Measurements from ENCODE around the gene ZNF582.

ZNF582 gene

GRCh38 chr19:56393119-56394012 lies at the start of gene ZNF582:
ZNF582 (minus strand) TSS chr19:56393534; CDS start chr19:56391752, 1,782 bp downstream.
- Mint-ChIP-seq H3K4me1 (ENCODE audit: low read depth) (peaks cover 15% of the 10 kb centered on the region), H3K4me3 (peak within 1 kb of the TSS; percentile 87), H3K9me3 (peaks cover 55% of the 10 kb centered on the region), H3K27ac (peak within 1 kb of the TSS; percentile 94), H3K27me3 (no peaks in the 10 kb centered on the region), H3K36me3 (ENCODE audit: low read depth) (peaks cover 75% of the 10 kb centered on the region)

- H3K27me3 Mint-ChIP-seq: no peaks in the 10 kb centered on the region
- H3K4me1 Mint-ChIP-seq (ENCODE audit: low read depth): no peaks in the 10 kb centered on the region
- no peak overlapping the region for H3K4me3 Mint-ChIP-seq
- no peak overlapping the region for H3K27ac Mint-ChIP-seq
- peaks cover 46% of the 10 kb centered on the region for H3K36me3 Mint-ChIP-seq (ENCODE audit: low read depth)
- H3K9me3 Mint-ChIP-seq: peaks cover 61% of the 10 kb centered on the region
These were observed 48.0 kb upstream of the ZNF582 start for GRCh38 chr19:56441206-56441792.

- Mint-ChIP-seq H3K27me3 (no peaks in the 10 kb centered on the region), H3K36me3 (ENCODE audit: low read depth) (peaks cover 80% of the 10 kb centered on the region), H3K4me1 (ENCODE audit: low read depth) (no peaks in the 10 kb centered on the region), H3K4me3 (no peak overlapping the region), H3K9me3 (peaks cover 75% of the 10 kb centered on the region), H3K27ac (no peak overlapping the region)
These were observed 30.6 kb upstream of the ZNF582 start for GRCh38 chr19:56423985-56424353.

GRCh38 chr19:56423276-56423984 lies 30.1 kb upstream of the ZNF582 start:
- H3K27me3 Mint-ChIP-seq: no peaks in the 10 kb centered on the region
- no peak overlapping the region for H3K27ac Mint-ChIP-seq
- H3K9me3 Mint-ChIP-seq: peaks cover 78% of the 10 kb centered on the region
- peaks cover 86% of the 10 kb centered on the region for H3K36me3 Mint-ChIP-seq (ENCODE audit: low read depth)
- H3K4me1 Mint-ChIP-seq (ENCODE audit: low read depth): no peaks in the 10 kb centered on the region
- no peak overlapping the region for H3K4me3 Mint-ChIP-seq

- Mint-ChIP-seq H3K9me3 (peaks cover 59% of the 10 kb centered on the region), H3K36me3 (ENCODE audit: low read depth) (peaks cover 80% of the 10 kb centered on the region), H3K4me1 (ENCODE audit: low read depth) (peaks cover 31% of the 10 kb centered on the region), H3K4me3 (peak overlapping the region; percentile 87), H3K27ac (peak overlapping the region; percentile 87), H3K27me3 (no peaks in the 10 kb centered on the region)
These were observed 11.7 kb upstream of the ZNF582 start for GRCh38 chr19:56405062-56405461.

- Mint-ChIP-seq H3K4me3 (peak overlapping the region; percentile 87), H3K4me1 (ENCODE audit: low read depth) (peaks cover 31% of the 10 kb centered on the region), H3K36me3 (ENCODE audit: low read depth) (peaks cover 77% of the 10 kb centered on the region), H3K9me3 (peaks cover 56% of the 10 kb centered on the region), H3K27ac (peak overlapping the region; percentile 87), H3K27me3 (no peaks in the 10 kb centered on the region)
These were observed 11.3 kb upstream of the ZNF582 start for GRCh38 chr19:56404705-56405056.

- Mint-ChIP-seq H3K9me3 (peaks cover 61% of the 10 kb centered on the region), H3K27me3 (no peaks in the 10 kb centered on the region), H3K4me3 (peak within 1 kb of the TSS; percentile 87), H3K36me3 (ENCODE audit: low read depth) (peaks cover 77% of the 10 kb centered on the region), H3K27ac (peak within 1 kb of the TSS; percentile 87), H3K4me1 (ENCODE audit: low read depth) (peaks cover 31% of the 10 kb centered on the region)
These were observed 10.7 kb upstream of the ZNF582 start, which contains the start of gene ZNF583 for GRCh38 chr19:56403764-56404704. ZNF583 (plus strand) TSS chr19:56404332; CDS start chr19:56407115, 2,783 bp downstream.

- peak overlapping the region; percentile 87 for H3K4me3 Mint-ChIP-seq
- peaks cover 31% of the 10 kb centered on the region for H3K4me1 Mint-ChIP-seq (ENCODE audit: low read depth)
- H3K27me3 Mint-ChIP-seq: no peaks in the 10 kb centered on the region
- peaks cover 61% of the 10 kb centered on the region for H3K9me3 Mint-ChIP-seq
- peak overlapping the region; percentile 87 for H3K27ac Mint-ChIP-seq
- H3K36me3 Mint-ChIP-seq (ENCODE audit: low read depth): peaks cover 77% of the 10 kb centered on the region
These were observed 9.9 kb upstream of the ZNF582 start for GRCh38 chr19:56403261-56403660.

- Mint-ChIP-seq H3K4me1 (ENCODE audit: low read depth) (peaks cover 28% of the 10 kb centered on the region), H3K27me3 (no peaks in the 10 kb centered on the region), H3K4me3 (no peak overlapping the region), H3K9me3 (peaks cover 61% of the 10 kb centered on the region), H3K27ac (no peak overlapping the region), H3K36me3 (ENCODE audit: low read depth) (peaks cover 72% of the 10 kb centered on the region)
These were observed 7.2 kb upstream of the ZNF582 start for GRCh38 chr19:56400485-56400884.

GRCh38 chr19:56398809-56399208 lies 5.5 kb upstream of the ZNF582 start:
- Mint-ChIP-seq H3K27ac (no peak overlapping the region), H3K36me3 (ENCODE audit: low read depth) (peaks cover 74% of the 10 kb centered on the region), H3K4me1 (ENCODE audit: low read depth) (peaks cover 20% of the 10 kb centered on the region), H3K27me3 (no peaks in the 10 kb centered on the region), H3K9me3 (peaks cover 57% of the 10 kb centered on the region), H3K4me3 (no peak overlapping the region)

- Mint-ChIP-seq H3K4me1 (ENCODE audit: low read depth) (peaks cover 4% of the 10 kb centered on the region), H3K4me3 (no peak overlapping the region), H3K27me3 (no peaks in the 10 kb centered on the region), H3K9me3 (peaks cover 42% of the 10 kb centered on the region), H3K36me3 (ENCODE audit: low read depth) (peaks cover 88% of the 10 kb centered on the region), H3K27ac (no peak overlapping the region)
These were observed 9.3 kb downstream of the ZNF582 start for GRCh38 chr19:56383826-56384605.

GRCh38 chr19:56377105-56377924 lies 16.0 kb downstream of the ZNF582 start:
- Mint-ChIP-seq H3K9me3 (peaks cover 58% of the 10 kb centered on the region), H3K27me3 (no peaks in the 10 kb centered on the region), H3K4me3 (no peak overlapping the region), H3K27ac (no peak overlapping the region), H3K36me3 (ENCODE audit: low read depth) (peaks cover 92% of the 10 kb centered on the region), H3K4me1 (ENCODE audit: low read depth) (peaks cover 4% of the 10 kb centered on the region)

- peaks cover 67% of the 10 kb centered on the region for H3K9me3 Mint-ChIP-seq
These were observed 21.1 kb downstream of the ZNF582 start for GRCh38 chr19:56372281-56372680.

More at GRCh38 chr19:56372281-56372680, 21.1 kb downstream of the ZNF582 start:
- H3K27ac Mint-ChIP-seq: no peak overlapping the region
- H3K4me3 Mint-ChIP-seq: no peak overlapping the region
- peaks cover 97% of the 10 kb centered on the region for H3K36me3 Mint-ChIP-seq (ENCODE audit: low read depth)
- no peaks in the 10 kb centered on the region for H3K27me3 Mint-ChIP-seq
- H3K4me1 Mint-ChIP-seq (ENCODE audit: low read depth): peaks cover 24% of the 10 kb centered on the region

Measured in stimulated activated naive CD8-positive, alpha-beta T cell treated with anti-CD3 and anti-CD28 coated beads, Interleukin-15, Interleukin-2, amounts not matched to agents 100 ng/mL and 50 ng/mL, for 24 hours (primary cell).